GM12878 (cell line): ENCODE results near the gene CPNE5.

Experiments used
- CREB1 ChIP-seq: IDR thresholded peaks from 2 replicates; pipeline ENCODE4 v1.6.1; 2012; ENCODE audit warnings: low read depth, mild to moderate bottlenecking, inconsistent platforms
- ETV6 ChIP-seq, 2 experiments: fragments of 450-650 bp in 1 of 2; IDR thresholded peaks in 1 of 2; conservative IDR thresholded peaks in 1 of 2; 2 replicates each; pipeline ENCODE4 v1.6.1; 2014; ENCODE audit warnings: antibody characterized with exemption in 1 of 2, borderline replicate concordance in 1 of 2, low read depth in 1 of 2, mild to moderate bottlenecking in 1 of 2, moderate library complexity in 1 of 2
- NR2C1 ChIP-seq: fragments of 450-650 bp; IDR thresholded peaks from 2 replicates; pipeline ENCODE4 v1.6.1; 2017; ENCODE audit warnings: antibody characterized with exemption, mild to moderate bottlenecking, moderate library complexity
- POLR2AphosphoS5 ChIP-seq: IDR thresholded peaks from 2 replicates; pipeline ENCODE4 v1.6.1; 2011; ENCODE audit warnings: mild to moderate bottlenecking, low read length, inconsistent platforms
- TF ChIP-seq, protein P1 (sequence below), 3 experiments: IDR thresholded peaks in 2 of 3; conservative IDR thresholded peaks in 1 of 3; 2 replicates each; pipeline ENCODE4 v1.5.1; 2011; ENCODE audit warnings: low read depth in 3 of 3, low read length in 3 of 3, mild to moderate bottlenecking in 3 of 3, control low read depth in 2 of 3, moderate library complexity in 2 of 3, inconsistent platforms in 1 of 3, mixed read lengths in 1 of 3; ENCODE audit not compliant: control insufficient read depth in 2 of 3, insufficient read depth in 1 of 3; ENCODE audit errors: extremely low read depth in 1 of 3

DNA sequence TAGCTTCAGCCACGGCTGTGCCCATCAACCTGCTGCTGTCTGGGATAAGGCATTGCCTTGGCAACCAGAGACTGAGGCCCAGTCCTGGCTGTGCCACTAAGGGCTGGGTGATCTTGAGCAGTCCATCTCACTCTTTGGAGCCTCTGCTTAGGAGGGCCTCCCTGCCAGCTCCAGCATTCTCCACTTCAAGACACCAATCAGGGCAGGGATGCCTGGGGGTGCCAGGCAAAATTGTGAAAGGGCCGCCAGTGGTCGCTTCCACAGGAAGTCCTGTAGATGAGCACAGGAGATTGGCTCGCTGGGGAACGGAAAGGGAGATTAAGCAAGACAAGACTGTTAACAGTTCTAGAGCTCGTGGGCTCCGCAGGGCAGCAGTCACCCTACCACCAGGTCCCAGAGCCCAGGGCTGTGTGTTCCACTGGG lies 141.8 kb downstream of the CPNE5 start, which contains the start of gene RAB44:
- TF ChIP-seq POLR2AphosphoS5 (no peak), CREB1 (no peak), NR2C1 (no peak), ETV6 (conservative IDR thresholded peaks at IDR 0.05 in 1 of 2, IDR thresholded peaks at IDR 0.05 in 1 of 2; ENCODE audit: borderline replicate concordance in 1 of 2, low read depth in 1 of 2) (no peak)
- TF ChIP-seq, protein P1, sequence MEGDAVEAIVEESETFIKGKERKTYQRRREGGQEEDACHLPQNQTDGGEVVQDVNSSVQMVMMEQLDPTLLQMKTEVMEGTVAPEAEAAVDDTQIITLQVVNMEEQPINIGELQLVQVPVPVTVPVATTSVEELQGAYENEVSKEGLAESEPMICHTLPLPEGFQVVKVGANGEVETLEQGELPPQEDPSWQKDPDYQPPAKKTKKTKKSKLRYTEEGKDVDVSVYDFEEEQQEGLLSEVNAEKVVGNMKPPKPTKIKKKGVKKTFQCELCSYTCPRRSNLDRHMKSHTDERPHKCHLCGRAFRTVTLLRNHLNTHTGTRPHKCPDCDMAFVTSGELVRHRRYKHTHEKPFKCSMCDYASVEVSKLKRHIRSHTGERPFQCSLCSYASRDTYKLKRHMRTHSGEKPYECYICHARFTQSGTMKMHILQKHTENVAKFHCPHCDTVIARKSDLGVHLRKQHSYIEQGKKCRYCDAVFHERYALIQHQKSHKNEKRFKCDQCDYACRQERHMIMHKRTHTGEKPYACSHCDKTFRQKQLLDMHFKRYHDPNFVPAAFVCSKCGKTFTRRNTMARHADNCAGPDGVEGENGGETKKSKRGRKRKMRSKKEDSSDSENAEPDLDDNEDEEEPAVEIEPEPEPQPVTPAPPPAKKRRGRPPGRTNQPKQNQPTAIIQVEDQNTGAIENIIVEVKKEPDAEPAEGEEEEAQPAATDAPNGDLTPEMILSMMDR (IDR thresholded peaks at IDR 0.05 in 2 of 3, conservative IDR thresholded peaks at IDR 0.05 in 1 of 3; ENCODE audit: control insufficient read depth in 2 of 3, extremely low read depth in 1 of 3, insufficient read depth in 1 of 3, low read depth in 3 of 3, low read length in 3 of 3) = no peak
